MM.1S (cell line): Measurements from ENCODE around the gene DLGAP1.

Experiments
- DNase-seq: peaks from one replicate; pipeline ENCODE4 v3.0.0-alpha.2; 2015
- H2AFZ ChIP-seq: fragments of 300-600 bp; sonication (generic); 2 replicates; pipeline ENCODE4 v1.6.0; 2016; ENCODE audit warnings: antibody characterized with exemption, low read length
- H3F3A ChIP-seq: fragments of 300-600 bp; sonication (generic); 2 replicates; pipeline ENCODE4 v1.6.1; 2016; ENCODE audit warnings: mild to moderate bottlenecking, antibody characterized with exemption, low read length, moderate library complexity, mixed read lengths; ENCODE audit not compliant: insufficient read depth
- H3K27ac ChIP-seq: fragments of 300-600 bp; sonication (generic); 2 replicates; pipeline ENCODE4 v1.5.1; 2016; ENCODE audit warnings: mild to moderate bottlenecking, low read length
- H3K27me3 ChIP-seq: fragments of 300-600 bp; sonication (generic); replicated peaks from 2 replicates; pipeline ENCODE4 v1.6.0; 2016; ENCODE audit warnings: low read length; ENCODE audit not compliant: insufficient read depth
- H3K36me3 ChIP-seq: fragments of 300-600 bp; sonication (generic); replicated peaks from 2 replicates; pipeline ENCODE4 v1.6.1; 2016; ENCODE audit warnings: mild to moderate bottlenecking, low read length, mixed read lengths; ENCODE audit not compliant: insufficient read depth
- H3K4me1 ChIP-seq: fragments of 300-600 bp; sonication (generic); 2 replicates; pipeline ENCODE4 v1.6.1; 2016; ENCODE audit warnings: low read length, mixed read lengths
- H3K4me2 ChIP-seq: fragments of 300-600 bp; sonication (generic); 2 replicates; pipeline ENCODE4 v1.6.0; 2016; ENCODE audit warnings: low read depth, low read length
- H3K4me3 ChIP-seq: fragments of 300-600 bp; sonication (generic); 2 replicates; pipeline ENCODE4 v1.5.1; 2016; ENCODE audit warnings: low read length, mixed read lengths
- H3K79me2 ChIP-seq: fragments of 300-600 bp; sonication (generic); 2 replicates; pipeline ENCODE4 v1.6.1; 2016; ENCODE audit warnings: mixed run types, low read length, mixed read lengths
- H3K9ac ChIP-seq: fragments of 300-600 bp; sonication (generic); 2 replicates; pipeline ENCODE4 v1.6.1; 2016; ENCODE audit warnings: low read length, mixed read lengths
- H3K9me2 ChIP-seq: fragments of 300-600 bp; sonication (generic); replicated peaks from 2 replicates; pipeline ENCODE4 v1.6.1; 2016; ENCODE audit warnings: mild to moderate bottlenecking, low read length, mixed read lengths; ENCODE audit not compliant: insufficient read depth
- H3K9me3 ChIP-seq: fragments of 300-600 bp; sonication (generic); replicated peaks from 2 replicates; pipeline ENCODE4 v1.6.1; 2016; ENCODE audit warnings: mild to moderate bottlenecking, low read length, mixed read lengths; ENCODE audit not compliant: insufficient read depth
- H4K20me1 ChIP-seq: fragments of 300-600 bp; sonication (generic); 2 replicates; pipeline ENCODE4 v1.6.1; 2016; ENCODE audit warnings: mild to moderate bottlenecking, low read length, moderate library complexity, mixed read lengths; ENCODE audit not compliant: insufficient read depth
- EZH2 ChIP-seq: fragments of 300-600 bp; sonication (generic); optimal IDR thresholded peaks from 2 replicates; pipeline ENCODE3; 2017; ENCODE audit warnings: low read depth, mild to moderate bottlenecking, antibody characterized with exemption, low read length, mixed read lengths
- EZH2phosphoT487 ChIP-seq: fragments of 300-600 bp; sonication (generic); IDR thresholded peaks from 2 replicates; pipeline ENCODE4 v1.6.1; 2018; ENCODE audit warnings: antibody characterized with exemption, low read length
- TF ChIP-seq, protein P1 (sequence below): fragments of 300-600 bp; sonication (generic); IDR thresholded peaks from 2 replicates; pipeline ENCODE4 v1.5.1; 2016; ENCODE audit warnings: antibody characterized with exemption, low read length, mixed read lengths

The DLGAP1 gene

GRCh38 chr18:3449512-3450011 lies 1005.5 kb downstream of the DLGAP1 start:
- Histone ChIP-seq H3K9ac (peak overlapping the region; percentile 34; the same call in 1 of the 2 replicates), H3K27ac (peak overlapping the region; percentile 93; the same call in 1 of the 2 replicates), H3K27me3 (peaks cover 51% of the 10 kb centered on the region), H3K9me2 (no peaks in the 10 kb centered on the region), H3K4me2 (peak overlapping the region; percentile 59), H3K9me3 (no peaks in the 10 kb centered on the region), H3F3A (peaks cover 34% of the 10 kb centered on the region), H3K79me2 (no peaks in the 10 kb centered on the region), H3K4me1 (peaks cover 12% of the 10 kb centered on the region), H3K4me3 (peak overlapping the region; percentile 46), H4K20me1 (no peaks in the 10 kb centered on the region), H3K36me3 (no peaks in the 10 kb centered on the region), H2AFZ (no peak overlapping the region)
- no peak for TF ChIP-seq EZH2
- TF ChIP-seq, protein P1, sequence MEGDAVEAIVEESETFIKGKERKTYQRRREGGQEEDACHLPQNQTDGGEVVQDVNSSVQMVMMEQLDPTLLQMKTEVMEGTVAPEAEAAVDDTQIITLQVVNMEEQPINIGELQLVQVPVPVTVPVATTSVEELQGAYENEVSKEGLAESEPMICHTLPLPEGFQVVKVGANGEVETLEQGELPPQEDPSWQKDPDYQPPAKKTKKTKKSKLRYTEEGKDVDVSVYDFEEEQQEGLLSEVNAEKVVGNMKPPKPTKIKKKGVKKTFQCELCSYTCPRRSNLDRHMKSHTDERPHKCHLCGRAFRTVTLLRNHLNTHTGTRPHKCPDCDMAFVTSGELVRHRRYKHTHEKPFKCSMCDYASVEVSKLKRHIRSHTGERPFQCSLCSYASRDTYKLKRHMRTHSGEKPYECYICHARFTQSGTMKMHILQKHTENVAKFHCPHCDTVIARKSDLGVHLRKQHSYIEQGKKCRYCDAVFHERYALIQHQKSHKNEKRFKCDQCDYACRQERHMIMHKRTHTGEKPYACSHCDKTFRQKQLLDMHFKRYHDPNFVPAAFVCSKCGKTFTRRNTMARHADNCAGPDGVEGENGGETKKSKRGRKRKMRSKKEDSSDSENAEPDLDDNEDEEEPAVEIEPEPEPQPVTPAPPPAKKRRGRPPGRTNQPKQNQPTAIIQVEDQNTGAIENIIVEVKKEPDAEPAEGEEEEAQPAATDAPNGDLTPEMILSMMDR = no peak
- TF ChIP-seq EZH2phosphoT487 = no peak
- no peak for DNase-seq

DNA sequence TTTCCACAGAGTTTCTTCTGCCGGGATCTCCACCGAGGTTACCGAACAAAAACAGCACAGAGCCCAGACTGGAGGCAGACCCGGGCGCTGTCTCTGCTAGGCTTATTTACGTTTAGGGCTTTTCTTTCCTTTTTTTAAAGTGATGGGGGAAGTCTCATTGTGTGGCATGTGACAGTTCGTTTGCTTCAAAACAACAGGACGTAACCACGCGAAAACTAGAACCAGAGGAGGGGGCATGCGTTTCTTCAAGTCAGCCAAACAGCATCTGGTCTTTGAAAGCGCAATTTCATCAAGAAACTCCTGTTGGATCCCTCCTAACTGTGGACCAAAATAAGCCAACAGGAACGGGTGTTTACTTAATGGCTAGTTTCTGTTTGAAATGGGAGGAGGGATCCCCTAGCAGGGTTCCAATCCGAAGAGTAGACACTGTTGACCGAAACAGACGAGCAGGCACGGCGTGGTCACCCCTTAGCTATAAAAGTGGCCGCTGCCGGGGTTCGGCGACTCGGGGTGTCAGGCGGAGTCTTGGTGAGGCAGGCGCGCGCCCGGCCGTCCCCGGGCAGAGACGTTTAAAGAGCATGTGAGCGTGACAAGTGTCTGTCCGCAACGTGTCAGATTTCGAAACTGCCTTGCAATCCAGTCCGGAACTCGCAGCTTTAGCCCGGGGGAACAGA lies 1006.1 kb downstream of the DLGAP1 start:
- no peaks in the 10 kb centered on the region for H3K9me3 ChIP-seq
- peak overlapping the region; percentile 93 for H3K27ac ChIP-seq
- H3K36me3 ChIP-seq = no peaks in the 10 kb centered on the region
- peak overlapping the region; percentile 89 for H2AFZ ChIP-seq
- peaks cover 28% of the 10 kb centered on the region for H3F3A ChIP-seq
- H3K27me3 ChIP-seq = peaks cover 45% of the 10 kb centered on the region
- DNase-seq = peak; percentile 86
- peak overlapping the region; percentile 75 for H3K4me3 ChIP-seq
- H3K9ac ChIP-seq = peak overlapping the region; percentile 91
- TF ChIP-seq, protein P1 = no peak
- no peak for TF ChIP-seq EZH2
- no peak for TF ChIP-seq EZH2phosphoT487
- H3K4me1 ChIP-seq = peaks cover 9% of the 10 kb centered on the region
- no peaks in the 10 kb centered on the region for H4K20me1 ChIP-seq
- H3K4me2 ChIP-seq = peak overlapping the region; percentile 96
- H3K79me2 ChIP-seq = no peaks in the 10 kb centered on the region
- H3K9me2 ChIP-seq = no peaks in the 10 kb centered on the region

- peak overlapping the region; percentile 93 for H3K27ac ChIP-seq
- H3K36me3 ChIP-seq = no peaks in the 10 kb centered on the region
- peak overlapping the region; percentile 75 for H3K4me3 ChIP-seq
- H3K4me1 ChIP-seq = peaks cover 4% of the 10 kb centered on the region
- H2AFZ ChIP-seq = peak overlapping the region; percentile 89
- no peaks in the 10 kb centered on the region for H3K9me3 ChIP-seq
- H3K4me2 ChIP-seq = peak overlapping the region; percentile 96
- H3K27me3 ChIP-seq = peaks cover 38% of the 10 kb centered on the region
- H3K9ac ChIP-seq = peak overlapping the region; percentile 91
- H3K9me2 ChIP-seq = no peaks in the 10 kb centered on the region
- TF ChIP-seq, protein P1 = no peak
- TF ChIP-seq EZH2 = no peak
- no peak for TF ChIP-seq EZH2phosphoT487
- H4K20me1 ChIP-seq = no peaks in the 10 kb centered on the region
- DNase-seq = peak; percentile 95
- peaks cover 22% of the 10 kb centered on the region for H3F3A ChIP-seq
- H3K79me2 ChIP-seq = no peaks in the 10 kb centered on the region
Measured at GRCh38 chr18:3447895-3448837, 1006.9 kb downstream of the DLGAP1 start.
